ENCODE results near the gene SMARCC1. TPM values are rescaled to one million over a fixed set of nuclear protein-coding genes. Genes with fewer than 3 reads are reported as not detected.

SMARCC1 gene
- total RNA-seq, 1 experiment from 2014 or later: 168 TPM

DNA sequence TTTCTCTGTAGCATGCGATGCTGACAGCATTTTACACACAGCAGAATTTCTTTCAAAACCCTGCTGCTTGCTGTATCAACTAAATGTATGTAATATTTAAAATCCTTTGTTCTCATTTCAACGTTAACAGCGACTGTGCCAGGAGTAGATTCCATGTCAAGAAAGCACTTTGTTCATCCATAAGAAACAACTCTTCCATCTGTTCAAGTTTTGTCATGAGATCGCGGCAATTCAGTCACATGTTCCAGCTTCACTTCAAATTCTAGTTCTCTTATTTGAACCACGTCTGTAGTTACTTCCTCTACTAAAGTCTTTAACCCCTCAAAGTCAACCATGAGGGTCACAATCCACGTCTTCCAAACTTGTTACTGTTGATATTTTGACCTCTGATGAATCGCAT is 50.6 kb downstream of the SMARCC1 start:
- H3K36me3 ChIP-seq (ENCODE audit: control insufficient read depth in 1 of 2, insufficient read depth in 2 of 2, low read length in 2 of 2): peaks cover 33 to 36% of the 10 kb centered on the region in 2 experiments
- CTCF ChIA-PET: no interaction called here

GRCh38 chr3:47722859-47723258 is 58.8 kb downstream of the SMARCC1 start:
- no peaks in the 10 kb centered on the region for H3K27me3 ChIP-seq (ENCODE audit: insufficient read depth, low read length)
- H3K4me1 ChIP-seq (ENCODE audit: control insufficient read depth in 1 of 2, insufficient read depth in 2 of 2, low read length in 2 of 2): peaks cover 16 to 31% of the 10 kb centered on the region in 2 experiments
- H3K9me3 ChIP-seq (ENCODE audit: control insufficient read depth in 1 of 2, insufficient read depth in 1 of 2, low read depth in 1 of 2, low read length in 2 of 2): no peaks in the 10 kb centered on the region
- intact Hi-C loops (cut with micrococcal nuclease): no loop called here
- H3K4me3 ChIP-seq (replicated peaks in 1 of 2; ENCODE audit: low read depth in 1 of 2, low read length in 2 of 2): no peak overlapping the region
- POLR2A ChIA-PET: no interaction called here
- no peak overlapping the region for H3K27ac ChIP-seq (ENCODE audit: low read depth, low read length)
- peaks cover 60% of the 10 kb centered on the region for H3K79me2 ChIP-seq (ENCODE audit: insufficient read depth, low read length)
- DNase-seq (ENCODE audit: low read depth, low spot score) (no peak), ATAC-seq (no peak)
- CTCF ChIA-PET: no interaction called here
- no peaks in the 10 kb centered on the region for H3K9me2 ChIP-seq (ENCODE audit: insufficient read depth)
- peaks cover 4% of the 10 kb centered on the region; the same call in 1 of the 2 replicates for H4K20me1 ChIP-seq (ENCODE audit: insufficient read depth)
- BruUV-seq (replicated peaks): no TSS peak
- no peak overlapping the region for H3K4me2 ChIP-seq (ENCODE audit: low read length)
- TF ChIP-seq FOSL1 (IDR thresholded peaks at IDR 0.05; ENCODE audit: low read depth): no peak
- no peak for TF ChIP-seq SP1 (IDR thresholded peaks at IDR 0.05; ENCODE audit: low read depth)
- TF ChIP-seq, protein P1, sequence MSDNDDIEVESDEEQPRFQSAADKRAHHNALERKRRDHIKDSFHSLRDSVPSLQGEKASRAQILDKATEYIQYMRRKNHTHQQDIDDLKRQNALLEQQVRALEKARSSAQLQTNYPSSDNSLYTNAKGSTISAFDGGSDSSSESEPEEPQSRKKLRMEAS (IDR thresholded peaks at IDR 0.05): no peak
- TF ChIP-seq EGR1 (IDR thresholded peaks at IDR 0.05; ENCODE audit: low read depth): no peak
- TF ChIP-seq TCF7L2 (IDR thresholded peaks at IDR 0.05; ENCODE audit: borderline replicate concordance, extremely low read depth, insufficient read depth, insufficient read length): no peak
- TF ChIP-seq, protein P2, sequence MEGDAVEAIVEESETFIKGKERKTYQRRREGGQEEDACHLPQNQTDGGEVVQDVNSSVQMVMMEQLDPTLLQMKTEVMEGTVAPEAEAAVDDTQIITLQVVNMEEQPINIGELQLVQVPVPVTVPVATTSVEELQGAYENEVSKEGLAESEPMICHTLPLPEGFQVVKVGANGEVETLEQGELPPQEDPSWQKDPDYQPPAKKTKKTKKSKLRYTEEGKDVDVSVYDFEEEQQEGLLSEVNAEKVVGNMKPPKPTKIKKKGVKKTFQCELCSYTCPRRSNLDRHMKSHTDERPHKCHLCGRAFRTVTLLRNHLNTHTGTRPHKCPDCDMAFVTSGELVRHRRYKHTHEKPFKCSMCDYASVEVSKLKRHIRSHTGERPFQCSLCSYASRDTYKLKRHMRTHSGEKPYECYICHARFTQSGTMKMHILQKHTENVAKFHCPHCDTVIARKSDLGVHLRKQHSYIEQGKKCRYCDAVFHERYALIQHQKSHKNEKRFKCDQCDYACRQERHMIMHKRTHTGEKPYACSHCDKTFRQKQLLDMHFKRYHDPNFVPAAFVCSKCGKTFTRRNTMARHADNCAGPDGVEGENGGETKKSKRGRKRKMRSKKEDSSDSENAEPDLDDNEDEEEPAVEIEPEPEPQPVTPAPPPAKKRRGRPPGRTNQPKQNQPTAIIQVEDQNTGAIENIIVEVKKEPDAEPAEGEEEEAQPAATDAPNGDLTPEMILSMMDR (IDR thresholded peaks at IDR 0.05 in 2 of 3, conservative IDR thresholded peaks at IDR 0.05 in 1 of 3; ENCODE audit: borderline replicate concordance in 1 of 3, insufficient read depth in 1 of 3, low read depth in 2 of 3, low read length in 2 of 3): no peak
- no peak for TF ChIP-seq ZNF274 (IDR thresholded peaks at IDR 0.05; ENCODE audit: low read depth, low read length)
- peaks cover 10 to 13% of the 10 kb centered on the region in 2 experiments; a peak in 3 of 4 replicates for H3K36me3 ChIP-seq (ENCODE audit: control insufficient read depth in 1 of 2, insufficient read depth in 2 of 2, low read length in 2 of 2)
- H2AFZ ChIP-seq (ENCODE audit: low read depth, low read length, poor library complexity, severe bottlenecking): no peak overlapping the region
- RAD21 ChIA-PET (ENCODE audit: low non-redundant PET in 1 of 2, low total read pairs in 2 of 2, uncharacterized antibody in 2 of 2, unreplicated experiment in 2 of 2): no interaction called here
- H3K9ac ChIP-seq (ENCODE audit: low read length): no peak overlapping the region

More for the DNA sequence above, 50.6 kb downstream of the SMARCC1 start:
- no TSS peak for BruUV-seq (replicated peaks)
- ChIA-PET POLR2A (no interaction called here), RAD21 (ENCODE audit: low non-redundant PET in 1 of 2, low total read pairs in 2 of 2, uncharacterized antibody in 2 of 2, unreplicated experiment in 2 of 2) (no interaction called here)
- Histone ChIP-seq H3K27ac (ENCODE audit: low read depth, low read length) (no peak overlapping the region), H3K9me2 (ENCODE audit: insufficient read depth) (no peaks in the 10 kb centered on the region), H3K4me3 (replicated peaks in 1 of 2; ENCODE audit: low read depth in 1 of 2, low read length in 2 of 2) (no peak overlapping the region), H4K20me1 (ENCODE audit: insufficient read depth) (peaks cover 8% of the 10 kb centered on the region; the same call in 1 of the 2 replicates), H3K9me3 (ENCODE audit: control insufficient read depth in 1 of 2, insufficient read depth in 1 of 2, low read depth in 1 of 2, low read length in 2 of 2) (no peaks in the 10 kb centered on the region), H3K79me2 (ENCODE audit: insufficient read depth, low read length) (peaks cover 67% of the 10 kb centered on the region), H3K9ac (ENCODE audit: low read length) (no peak overlapping the region), H3K27me3 (ENCODE audit: insufficient read depth, low read length) (no peaks in the 10 kb centered on the region), H3K4me2 (ENCODE audit: low read length) (no peak overlapping the region), H2AFZ (ENCODE audit: low read depth, low read length, poor library complexity, severe bottlenecking) (no peak overlapping the region), H3K4me1 (ENCODE audit: control insufficient read depth in 1 of 2, insufficient read depth in 2 of 2, low read length in 2 of 2) (peaks cover 4 to 10% of the 10 kb centered on the region in 2 experiments)
- DNase-seq (ENCODE audit: low read depth, low spot score) (no peak), ATAC-seq (no peak)
- intact Hi-C loops (cut with micrococcal nuclease): no loop called here
- TF ChIP-seq, protein P3, sequence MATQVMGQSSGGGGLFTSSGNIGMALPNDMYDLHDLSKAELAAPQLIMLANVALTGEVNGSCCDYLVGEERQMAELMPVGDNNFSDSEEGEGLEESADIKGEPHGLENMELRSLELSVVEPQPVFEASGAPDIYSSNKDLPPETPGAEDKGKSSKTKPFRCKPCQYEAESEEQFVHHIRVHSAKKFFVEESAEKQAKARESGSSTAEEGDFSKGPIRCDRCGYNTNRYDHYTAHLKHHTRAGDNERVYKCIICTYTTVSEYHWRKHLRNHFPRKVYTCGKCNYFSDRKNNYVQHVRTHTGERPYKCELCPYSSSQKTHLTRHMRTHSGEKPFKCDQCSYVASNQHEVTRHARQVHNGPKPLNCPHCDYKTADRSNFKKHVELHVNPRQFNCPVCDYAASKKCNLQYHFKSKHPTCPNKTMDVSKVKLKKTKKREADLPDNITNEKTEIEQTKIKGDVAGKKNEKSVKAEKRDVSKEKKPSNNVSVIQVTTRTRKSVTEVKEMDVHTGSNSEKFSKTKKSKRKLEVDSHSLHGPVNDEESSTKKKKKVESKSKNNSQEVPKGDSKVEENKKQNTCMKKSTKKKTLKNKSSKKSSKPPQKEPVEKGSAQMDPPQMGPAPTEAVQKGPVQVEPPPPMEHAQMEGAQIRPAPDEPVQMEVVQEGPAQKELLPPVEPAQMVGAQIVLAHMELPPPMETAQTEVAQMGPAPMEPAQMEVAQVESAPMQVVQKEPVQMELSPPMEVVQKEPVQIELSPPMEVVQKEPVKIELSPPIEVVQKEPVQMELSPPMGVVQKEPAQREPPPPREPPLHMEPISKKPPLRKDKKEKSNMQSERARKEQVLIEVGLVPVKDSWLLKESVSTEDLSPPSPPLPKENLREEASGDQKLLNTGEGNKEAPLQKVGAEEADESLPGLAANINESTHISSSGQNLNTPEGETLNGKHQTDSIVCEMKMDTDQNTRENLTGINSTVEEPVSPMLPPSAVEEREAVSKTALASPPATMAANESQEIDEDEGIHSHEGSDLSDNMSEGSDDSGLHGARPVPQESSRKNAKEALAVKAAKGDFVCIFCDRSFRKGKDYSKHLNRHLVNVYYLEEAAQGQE (IDR thresholded peaks at IDR 0.05; ENCODE audit: low read depth): no peak
